HG03159 (cell line): ENCODE data around the gene PITPNC1.
"Not testable (repeated sequence)": the region's sequence is repeated elsewhere in the genome, so short reads cannot be mapped to it uniquely, and the experiment has no call there.

Experiments used
- ATAC-seq: cut with Tn5 transposase; IDR thresholded peaks from one replicate; pipeline ENCODE4 v1.9.1; 2021; ENCODE audit warnings: mild to moderate bottlenecking, moderate library complexity; ENCODE audit not compliant: unreplicated experiment

PITPNC1 gene

GRCh38 chr17:67504182-67504581, 127.1 kb downstream of the PITPNC1 start:
- no peak for ATAC-seq

DNA sequence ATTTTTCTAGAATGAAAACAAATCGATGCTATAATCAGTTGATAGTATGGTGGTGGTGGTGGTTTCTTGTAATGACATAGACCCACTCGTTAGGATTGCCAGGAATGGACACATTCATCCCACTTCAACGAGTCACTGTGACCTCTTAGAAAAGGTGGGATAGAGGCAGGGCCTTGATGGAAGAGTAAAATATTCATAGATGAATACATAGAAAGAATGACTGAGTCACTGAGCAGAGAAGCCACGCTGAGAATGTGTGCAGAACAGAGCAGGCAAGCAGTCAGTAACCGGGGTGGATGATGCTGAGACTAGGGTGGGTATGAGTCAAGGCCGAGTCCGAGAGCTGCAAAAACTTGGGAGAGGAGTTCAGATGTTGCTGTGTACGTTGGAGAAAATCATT, 129.9 kb downstream of the PITPNC1 start:
- no peak for ATAC-seq

- no peak for ATAC-seq
These were observed 132.6 kb downstream of the PITPNC1 start for GRCh38 chr17:67509390-67510287.

DNA sequence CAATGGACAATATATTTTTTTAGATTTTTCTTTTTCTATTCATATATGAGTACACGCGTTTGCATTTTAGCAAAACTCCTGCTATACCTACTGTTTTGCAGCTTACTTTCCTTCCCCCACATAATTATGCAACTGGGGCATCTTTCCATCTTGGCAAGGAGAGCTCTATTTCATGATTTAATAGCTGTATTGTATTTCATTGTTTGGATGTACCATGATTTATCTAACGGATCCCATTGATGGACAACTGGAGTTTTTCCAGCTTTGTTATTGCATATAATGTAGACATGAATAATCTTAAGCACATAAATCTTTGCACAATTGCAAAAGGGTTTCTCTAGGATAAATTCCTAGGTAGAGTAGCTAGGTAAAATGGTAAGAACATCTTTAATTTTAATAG, 133.9 kb downstream of the PITPNC1 start:
- ATAC-seq = no peak

- no peak for ATAC-seq
These were observed 134.7 kb downstream of the PITPNC1 start for GRCh38 chr17:67511804-67512203.

- ATAC-seq = peak; percentile 65
These were observed 137.9 kb downstream of the PITPNC1 start for GRCh38 chr17:67514998-67515397.

DNA sequence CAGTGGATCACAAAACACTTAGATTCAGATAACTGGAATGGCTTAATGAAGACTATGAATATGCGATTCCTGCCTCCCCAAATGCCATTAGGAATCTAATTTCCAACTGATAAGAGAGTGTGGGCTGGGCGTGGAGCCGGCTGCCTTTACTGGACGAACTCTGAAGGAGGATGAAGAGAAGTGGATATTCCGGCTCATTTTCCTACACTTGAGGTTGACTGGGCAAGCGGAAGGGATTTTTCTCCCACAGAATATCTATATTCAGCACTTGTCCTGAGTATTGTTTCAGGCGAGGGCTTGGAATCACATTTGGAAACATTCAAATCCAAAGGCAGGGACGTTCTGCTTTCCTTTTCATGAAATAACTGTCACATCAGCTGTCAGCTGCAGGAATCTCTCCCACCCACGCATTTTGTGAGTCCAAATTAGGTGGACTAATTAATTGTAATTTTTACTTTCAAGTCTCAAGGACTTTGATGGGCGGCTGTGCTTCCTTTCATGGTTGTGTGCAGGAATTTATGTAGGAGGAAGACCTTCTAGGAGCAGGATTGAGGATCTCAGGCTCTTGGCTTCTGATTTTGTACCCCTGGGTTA, 138.5 kb downstream of the PITPNC1 start:
- no peak for ATAC-seq

DNA sequence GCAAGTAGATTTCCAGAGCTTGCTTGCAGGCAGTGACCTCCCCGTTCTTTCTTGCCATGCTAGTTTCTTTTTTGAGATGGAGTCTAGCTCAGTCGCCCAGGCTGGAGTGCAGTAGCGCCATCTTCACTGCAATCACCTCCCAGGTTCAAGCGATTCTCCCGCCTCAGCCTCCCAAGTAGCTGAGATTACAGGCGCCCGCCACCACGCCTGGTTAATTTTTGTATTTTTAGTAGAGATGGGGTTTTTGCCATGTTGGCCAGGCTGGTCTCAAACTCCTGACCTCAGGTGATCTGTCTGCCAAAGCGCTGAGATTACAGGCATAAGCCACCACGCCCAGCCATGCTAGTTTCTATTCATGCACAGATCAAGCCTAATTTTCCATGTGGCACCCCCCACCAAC, 139.5 kb downstream of the PITPNC1 start:
- ATAC-seq = not testable (repeated sequence)

- no peak for ATAC-seq
These were observed 140.2 kb downstream of the PITPNC1 start for GRCh38 chr17:67517325-67517724.

DNA sequence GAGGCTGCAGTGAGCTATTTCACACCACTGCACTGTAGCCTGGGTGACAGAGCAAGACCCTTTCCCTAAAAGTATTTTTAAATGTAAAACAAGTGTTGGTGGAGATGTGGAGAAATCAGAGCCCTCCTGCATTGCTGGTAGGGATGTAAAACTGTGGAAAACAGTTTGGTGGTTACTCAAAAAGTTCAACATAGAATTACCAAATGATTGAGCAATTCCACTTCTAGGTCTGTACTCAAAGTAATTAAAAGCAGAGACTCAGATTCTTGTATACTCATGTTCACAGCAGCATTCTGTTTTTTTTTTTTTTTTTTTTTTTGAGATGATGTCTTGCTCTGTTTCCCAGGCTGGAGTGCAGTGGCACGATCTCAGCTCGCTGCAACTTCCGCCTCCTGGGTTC, 141.8 kb downstream of the PITPNC1 start:
- ATAC-seq = no peak

DNA sequence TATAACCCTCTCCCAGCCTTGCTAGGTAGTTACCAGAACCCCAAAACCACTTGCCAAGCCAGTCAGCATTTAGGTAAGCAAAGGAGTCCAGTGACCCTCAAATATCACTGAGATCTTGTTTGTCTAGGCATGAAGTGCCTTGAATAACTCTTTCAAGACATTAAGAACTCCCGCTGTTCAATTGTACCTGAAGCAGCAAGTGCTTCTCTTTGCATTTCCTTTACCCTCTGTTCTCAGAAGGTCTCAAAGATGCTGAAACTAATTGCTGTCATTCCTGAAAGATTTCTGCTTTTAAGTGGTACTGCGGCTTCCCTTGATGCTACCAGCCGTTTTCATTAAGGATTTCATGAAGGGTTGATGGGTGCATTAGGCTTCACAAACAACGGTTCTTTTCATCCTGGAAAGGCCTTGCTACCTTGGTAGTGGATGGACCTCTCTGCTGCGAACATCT, 142.7 kb downstream of the PITPNC1 start:
- ATAC-seq = no peak

GRCh38 chr17:67520252-67520906, 143.3 kb downstream of the PITPNC1 start:
- no peak for ATAC-seq

DNA sequence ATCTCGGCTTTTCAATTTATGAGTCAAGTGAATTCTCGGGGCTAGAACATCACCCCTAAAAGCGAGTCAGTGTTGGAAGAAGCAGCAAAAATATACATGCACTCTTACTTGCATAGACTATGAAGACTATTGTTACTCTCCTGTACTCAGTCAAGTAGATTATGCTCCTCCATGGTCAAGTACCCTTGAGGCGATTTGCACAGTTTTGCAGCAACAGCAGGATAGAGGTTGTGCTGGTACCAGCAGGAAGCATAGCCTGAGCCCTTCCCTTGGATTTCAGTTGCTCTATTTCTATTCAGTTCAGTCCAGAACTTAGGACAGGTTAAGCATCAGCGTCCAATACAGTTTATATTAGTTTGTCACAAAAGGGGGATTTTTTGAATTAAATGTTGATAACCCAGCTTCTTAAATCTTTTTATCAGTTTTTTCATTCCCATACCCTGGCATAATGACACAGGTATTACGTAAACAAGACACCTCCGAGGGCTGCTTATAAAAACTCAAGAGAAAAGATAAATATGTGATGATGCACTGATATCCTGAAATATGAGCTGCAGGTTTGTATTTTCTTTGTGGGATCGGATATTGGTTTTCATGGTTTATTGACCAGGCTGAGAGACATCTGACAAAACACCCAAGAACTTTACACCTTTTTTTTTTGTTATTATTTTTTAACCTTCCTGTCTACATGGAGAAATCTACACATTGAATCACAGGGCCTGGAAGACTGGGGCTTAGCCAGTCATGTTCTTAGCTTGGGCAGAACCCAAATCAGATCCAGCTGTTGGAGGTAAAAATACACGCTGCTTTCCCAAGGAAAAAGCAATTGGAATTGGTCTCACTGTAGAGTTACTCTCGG, 144.1 kb downstream of the PITPNC1 start:
- ATAC-seq = no peak

DNA sequence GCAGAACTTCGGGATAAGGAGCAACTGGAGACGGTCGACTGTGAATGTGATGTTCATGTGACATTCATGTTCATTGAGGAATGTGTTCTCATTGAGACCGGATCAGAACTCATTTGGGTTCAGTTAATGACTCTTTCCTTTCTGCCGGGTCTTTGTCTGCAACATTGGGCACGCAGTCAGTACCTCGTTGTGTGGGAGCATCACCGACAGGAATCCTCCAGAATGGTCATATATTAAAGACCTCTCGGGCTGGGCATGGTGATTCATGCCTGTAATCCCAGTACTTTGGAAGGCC, 144.6 kb downstream of the PITPNC1 start:
- no peak for ATAC-seq

DNA sequence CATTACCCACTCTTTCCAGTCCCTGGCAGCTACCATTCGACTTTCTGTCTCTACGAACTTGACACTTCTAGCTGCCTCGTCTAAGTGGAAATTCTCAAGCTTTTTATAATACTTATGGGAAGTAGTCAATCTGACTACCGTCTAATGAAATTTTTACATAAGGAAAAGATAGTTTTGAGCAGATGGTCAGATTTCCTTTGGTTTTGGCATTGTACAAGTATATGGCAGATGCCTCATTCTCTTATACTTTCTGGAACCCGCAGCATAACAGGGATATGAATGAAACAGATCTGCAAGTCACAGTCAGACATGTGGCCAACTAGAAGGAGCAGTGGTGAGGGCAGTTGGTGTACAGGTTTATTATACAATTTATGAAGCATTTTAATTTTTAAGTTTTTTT, 146.0 kb downstream of the PITPNC1 start:
- ATAC-seq = no peak

GRCh38 chr17:67525239-67526135, 148.4 kb downstream of the PITPNC1 start:
- ATAC-seq = no peak

GRCh38 chr17:67526700-67527099, 149.6 kb downstream of the PITPNC1 start:
- ATAC-seq = no peak

DNA sequence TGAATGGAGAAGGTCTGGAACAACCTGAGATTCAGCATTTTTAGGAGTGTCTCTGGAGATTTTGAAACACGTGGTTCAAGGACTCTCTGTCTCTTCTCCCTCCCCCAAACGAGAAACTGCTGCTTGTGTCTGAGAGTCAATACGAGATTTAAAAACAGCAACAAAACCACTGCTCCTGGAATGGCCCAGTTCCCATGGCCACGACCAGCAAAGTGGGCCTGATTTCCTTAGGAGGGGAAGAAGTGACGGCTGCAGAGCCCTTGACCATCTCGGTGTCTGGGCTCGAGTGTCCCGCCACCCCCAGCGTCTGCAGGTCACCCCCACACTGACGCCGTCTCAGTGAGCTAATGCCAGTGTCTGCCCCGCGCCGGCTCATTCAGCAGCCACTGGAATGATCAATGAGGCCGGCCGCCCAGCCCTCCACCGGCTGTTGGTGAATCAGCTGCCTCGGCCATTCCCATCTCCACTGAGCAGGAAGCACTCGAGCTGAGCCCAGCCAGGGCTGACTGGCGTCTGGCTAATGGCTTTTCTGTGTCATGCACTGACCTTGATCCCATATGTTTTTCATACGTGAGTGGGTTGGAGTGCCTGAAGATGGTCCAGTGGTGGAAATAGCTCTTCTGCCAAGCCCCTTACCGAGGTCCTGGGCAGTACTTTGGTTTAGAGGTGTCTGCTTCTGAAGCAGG, 151.8 kb downstream of the PITPNC1 start:
- no peak for ATAC-seq

GRCh38 chr17:67531291-67531690, 154.2 kb downstream of the PITPNC1 start:
- ATAC-seq = peak; percentile 94
